Mesenchymal stem cell (in vitro differentiated cells and primary cell): ENCODE data around the gene CYP19A1.

Experiments used
- DNase-seq: peaks from one replicate; pipeline ENCODE4 v3.0.0-alpha.2; 2013
- H2AFZ ChIP-seq: one replicate; pipeline ENCODE4 v1.6.1; 2013; ENCODE audit warnings: low read depth, mild to moderate bottlenecking, control low read depth, inconsistent platforms, low read length, moderate library complexity
- H2AK5ac ChIP-seq: 2 replicates; pipeline ENCODE4 v1.6.1; 2013; ENCODE audit warnings: low read length, moderate library complexity, mild to moderate bottlenecking, inconsistent platforms; ENCODE audit not compliant: severe bottlenecking
- H2BK120ac ChIP-seq: one replicate; pipeline ENCODE4 v1.6.1; 2013; ENCODE audit warnings: low read depth, mild to moderate bottlenecking, inconsistent platforms, low read length, moderate library complexity
- H2BK12ac ChIP-seq, 2 experiments: one replicate each; pipeline ENCODE4 v1.6.1; 2013; ENCODE audit warnings: inconsistent platforms in 2 of 2, low read length in 2 of 2, mild to moderate bottlenecking in 2 of 2, moderate library complexity in 2 of 2, control low read depth in 1 of 2
- H2BK15ac ChIP-seq: one replicate; pipeline ENCODE4 v1.6.1; 2013; ENCODE audit warnings: mild to moderate bottlenecking, low read depth, inconsistent platforms; ENCODE audit not compliant: poor library complexity, severe bottlenecking
- H2BK5ac ChIP-seq: 2 replicates; pipeline ENCODE4 v1.6.1; 2013; ENCODE audit warnings: low read depth, mild to moderate bottlenecking, low read length, control low read depth, inconsistent platforms; ENCODE audit not compliant: poor library complexity, severe bottlenecking
- H3K14ac ChIP-seq, 2 experiments: one replicate each; pipeline ENCODE4 v1.6.1; 2013; ENCODE audit warnings: inconsistent platforms in 2 of 2, low read length in 2 of 2, control low read depth in 1 of 2, mild to moderate bottlenecking in 1 of 2, moderate library complexity in 1 of 2
- H3K18ac ChIP-seq, 2 experiments: one replicate each; pipeline ENCODE4 v1.6.1; 2013; ENCODE audit warnings: inconsistent platforms in 2 of 2, low read length in 2 of 2, control low read depth in 1 of 2, low read depth in 1 of 2, mild to moderate bottlenecking in 1 of 2
- H3K23ac ChIP-seq, 2 experiments: one replicate each; pipeline ENCODE4 v1.6.1; 2013; ENCODE audit warnings: inconsistent platforms in 2 of 2, low read length in 2 of 2, mild to moderate bottlenecking in 2 of 2, moderate library complexity in 2 of 2, control low read depth in 1 of 2
- H3K27ac ChIP-seq: 2 replicates; pipeline ENCODE4 v1.5.1; 2013; ENCODE audit warnings: mild to moderate bottlenecking, moderate library complexity, low read length, control low read depth, inconsistent platforms; ENCODE audit not compliant: poor library complexity, severe bottlenecking
- H3K27me3 ChIP-seq, 2 experiments: 2 replicates each; pipeline versions ENCODE4 v1.6.1 to v1.7.0; 2013; ENCODE audit warnings: low read length in 2 of 2, mild to moderate bottlenecking in 2 of 2, moderate library complexity in 2 of 2, control low read depth in 1 of 2, inconsistent platforms in 1 of 2; ENCODE audit not compliant: control insufficient read depth in 1 of 2, insufficient read depth in 1 of 2
- H3K36me3 ChIP-seq, 2 experiments: 2 replicates each; pipeline versions ENCODE4 v1.6.1 to v1.7.0; 2013; ENCODE audit warnings: low read length in 2 of 2, control low read depth in 1 of 2, inconsistent platforms in 1 of 2, low read depth in 1 of 2, mild to moderate bottlenecking in 1 of 2; ENCODE audit not compliant: insufficient read depth in 2 of 2, control insufficient read depth in 1 of 2
- H3K4ac ChIP-seq, 2 experiments: one replicate each; pipeline ENCODE4 v1.6.1; 2013; ENCODE audit warnings: inconsistent platforms in 2 of 2, low read length in 2 of 2, mild to moderate bottlenecking in 2 of 2, moderate library complexity in 2 of 2, control low read depth in 1 of 2, low read depth in 1 of 2
- H3K4me1 ChIP-seq: 2 replicates; pipeline ENCODE4 v1.6.1; 2013; ENCODE audit warnings: low read depth, low read length, control low read depth; ENCODE audit not compliant: control insufficient read depth, insufficient read depth
- H3K4me2 ChIP-seq: 2 replicates; pipeline ENCODE4 v1.6.1; 2013; ENCODE audit warnings: low read length, mild to moderate bottlenecking, inconsistent platforms; ENCODE audit not compliant: poor library complexity, severe bottlenecking
- H3K4me3 ChIP-seq, 2 experiments: 2 replicates each; pipeline versions ENCODE4 v1.5.1 to v1.7.0; 2013; ENCODE audit warnings: low read length in 2 of 2, mild to moderate bottlenecking in 2 of 2, control low read depth in 1 of 2, low read depth in 1 of 2; ENCODE audit not compliant: insufficient read depth in 1 of 2
- H3K79me1 ChIP-seq: replicated peaks from 2 replicates; pipeline ENCODE4 v1.6.1; 2013; ENCODE audit warnings: mild to moderate bottlenecking, control low read depth, low read length, inconsistent platforms; ENCODE audit not compliant: poor library complexity, severe bottlenecking
- H3K9ac ChIP-seq: 2 replicates; pipeline ENCODE4 v1.7.0; 2013; ENCODE audit warnings: mild to moderate bottlenecking, low read length, moderate library complexity
- H3K9me3 ChIP-seq: 2 replicates; pipeline ENCODE4 v1.7.0; 2013; ENCODE audit warnings: mild to moderate bottlenecking, low read length; ENCODE audit not compliant: control insufficient read depth
- H4K8ac ChIP-seq: one replicate; pipeline ENCODE4 v1.6.1; 2013; ENCODE audit warnings: inconsistent platforms, mild to moderate bottlenecking, low read length, moderate library complexity
- H4K91ac ChIP-seq: one replicate; pipeline ENCODE4 v1.6.1; 2013; ENCODE audit warnings: mild to moderate bottlenecking, low read length, inconsistent platforms
- WGBS: methylation state at CpG from one replicate; pipeline ENCODE4 v1.1.7; 2013; ENCODE audit warnings: mixed read lengths; 5-methylcytosine and 5-hydroxymethylcytosine counted together

Gene CYP19A1

GRCh38 chr15:51162865-51163762, 175.3 kb downstream of the CYP19A1 start:
- H3K9ac ChIP-seq, result peak overlapping the region; percentile 68
- H3K79me1 ChIP-seq, result no peaks in the 10 kb centered on the region
- 7% methylated on average over 6 of the region's 8 CpGs for WGBS
- no peaks in the 10 kb centered on the region for H3K36me3 ChIP-seq
- peak overlapping the region in 1 of 2 experiments; percentile 57 for H3K4me3 ChIP-seq
- H2AK5ac ChIP-seq, result no peak overlapping the region
- H3K14ac ChIP-seq, result no peak overlapping the region
- peak overlapping the region; percentile 74 for H3K4me2 ChIP-seq
- H3K4ac ChIP-seq, result no peak overlapping the region
- no peak overlapping the region for H2BK120ac ChIP-seq
- H3K18ac ChIP-seq, result no peak overlapping the region
- peaks cover 0 to 6% of the 10 kb centered on the region in 2 experiments for H3K27me3 ChIP-seq
- no peak overlapping the region for H2BK5ac ChIP-seq
- no peak overlapping the region for H4K8ac ChIP-seq
- no peak overlapping the region for H2AFZ ChIP-seq
- no peak overlapping the region for H2BK15ac ChIP-seq
- H3K4me1 ChIP-seq, result no peaks in the 10 kb centered on the region
- H3K27ac ChIP-seq, result peak overlapping the region; percentile 2
- H3K23ac ChIP-seq, result no peak overlapping the region
- DNase-seq, result peak; percentile 85
- H4K91ac ChIP-seq, result no peak overlapping the region
- H2BK12ac ChIP-seq, result no peak overlapping the region
- H3K9me3 ChIP-seq, result no peaks in the 10 kb centered on the region

GRCh38 chr15:51161491-51162220, 176.7 kb downstream of the CYP19A1 start:
- Histone ChIP-seq H3K4me1 (no peaks in the 10 kb centered on the region), H3K4me2 (no peak overlapping the region), H2BK120ac (no peak overlapping the region), H3K4ac (no peak overlapping the region), H4K91ac (no peak overlapping the region), H2AFZ (no peak overlapping the region), H3K79me1 (no peaks in the 10 kb centered on the region), H2BK5ac (no peak overlapping the region), H3K9ac (no peak overlapping the region), H2BK12ac (no peak overlapping the region), H2BK15ac (no peak overlapping the region), H3K36me3 (no peaks in the 10 kb centered on the region), H3K9me3 (no peaks in the 10 kb centered on the region), H2AK5ac (no peak overlapping the region), H4K8ac (no peak overlapping the region), H3K14ac (no peak overlapping the region), H3K27me3 (peaks cover under 1 to 6% of the 10 kb centered on the region in 2 experiments), H3K27ac (no peak overlapping the region), H3K23ac (no peak overlapping the region), H3K18ac (no peak overlapping the region), H3K4me3 (no peak overlapping the region)
- WGBS, result 84% methylated on average over 3 of the region's 3 CpGs
- no peak for DNase-seq

DNA sequence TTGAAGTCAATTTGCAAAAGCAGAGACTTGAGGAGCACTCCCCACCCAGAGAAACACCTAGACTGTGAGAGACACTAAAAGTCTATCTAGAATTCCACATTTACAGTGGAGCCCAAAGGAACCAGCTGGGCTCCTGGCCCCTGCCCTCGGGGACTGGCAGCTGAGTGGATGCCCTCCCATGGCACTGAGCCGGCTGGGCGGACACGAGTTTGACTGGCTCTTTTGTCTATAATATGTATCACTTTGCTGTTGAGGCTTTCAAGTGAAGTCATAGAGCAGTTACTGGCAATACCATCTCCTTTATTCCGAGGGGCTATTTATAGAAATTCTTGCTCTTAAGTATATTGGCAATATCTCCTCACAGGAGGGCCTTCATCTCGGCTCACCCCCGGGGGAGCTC, 177.9 kb downstream of the CYP19A1 start:
- Histone ChIP-seq H3K27ac (no peak overlapping the region), H2BK12ac (no peak overlapping the region), H3K27me3 (peaks cover 12 to 18% of the 10 kb centered on the region in 2 experiments), H2AK5ac (no peak overlapping the region), H3K4me2 (no peak overlapping the region), H2AFZ (no peak overlapping the region), H3K23ac (no peak overlapping the region), H3K4me1 (no peaks in the 10 kb centered on the region), H3K4me3 (no peak overlapping the region), H2BK5ac (no peak overlapping the region), H3K9ac (no peak overlapping the region), H3K14ac (no peak overlapping the region), H2BK15ac (no peak overlapping the region), H3K9me3 (no peaks in the 10 kb centered on the region), H4K91ac (no peak overlapping the region), H3K18ac (no peak overlapping the region), H3K36me3 (no peaks in the 10 kb centered on the region), H3K79me1 (no peaks in the 10 kb centered on the region), H3K4ac (no peak overlapping the region), H4K8ac (no peak overlapping the region), H2BK120ac (no peak overlapping the region)
- DNase-seq, result no peak
- WGBS, result 88% methylated on average over 4 of the region's 7 CpGs
